SK-N-SH treated with all-trans-retinoic acid at 6 μM for 48 hours (cell line): ENCODE data around the gene PLAC8L1.

ENCODE experiments used
- ATAC-seq: fragments of 200-7000 bp; cut with Tn5 transposase; 3 replicates; pipeline ENCODE4 v1.9.1; 2020; ENCODE audit warnings: mild to moderate bottlenecking, moderate library complexity
- ARNTL ChIP-seq: fragments of 450-650 bp; formaldehyde crosslinking; IDR thresholded peaks from 2 replicates; pipeline ENCODE4 v1.5.0; 2020; ENCODE audit warnings: low read depth, mild to moderate bottlenecking, moderate library complexity, borderline replicate concordance
- CREB5 ChIP-seq: fragments of 250-450 bp; sonication (Bioruptor Pico); IDR thresholded peaks from 2 replicates; pipeline ENCODE4 v1.5.1; 2020; ENCODE audit warnings: low read depth, mild to moderate bottlenecking, moderate library complexity
- CSDC2 ChIP-seq: fragments of 250-450 bp; sonication (Bioruptor Pico); IDR thresholded peaks from 2 replicates; pipeline ENCODE4 v1.5.0; 2020; ENCODE audit warnings: mild to moderate bottlenecking, moderate library complexity
- ESRRG ChIP-seq: fragments of 250-450 bp; sonication (Bioruptor Pico); IDR thresholded peaks from 2 replicates; pipeline ENCODE4 v1.6.1; 2021; ENCODE audit warnings: mild to moderate bottlenecking
- GLIS3 ChIP-seq: fragments of 250-450 bp; sonication (Bioruptor Pico); IDR thresholded peaks from 2 replicates; pipeline ENCODE4 v1.5.0; 2020; ENCODE audit warnings: mild to moderate bottlenecking, moderate library complexity
- ISL1 ChIP-seq: fragments of 250-450 bp; sonication (Bioruptor Pico); IDR thresholded peaks from 2 replicates; pipeline ENCODE4 v2.1.2; 2022; ENCODE audit warnings: mild to moderate bottlenecking, moderate library complexity
- OSR1 ChIP-seq: fragments of 250-450 bp; sonication (Bioruptor Pico); IDR thresholded peaks from 2 replicates; pipeline ENCODE4 v1.8.0; 2022; ENCODE audit warnings: moderate library complexity, mild to moderate bottlenecking, inconsistent platforms
- PATZ1 ChIP-seq: fragments of 250-450 bp; sonication (Bioruptor Pico); IDR thresholded peaks from 2 replicates; pipeline ENCODE4 v1.8.0; 2020; ENCODE audit warnings: mild to moderate bottlenecking, moderate library complexity, borderline replicate concordance
- POU6F1 ChIP-seq: fragments of 250-450 bp; sonication (Bioruptor Pico); IDR thresholded peaks from 2 replicates; pipeline ENCODE4 v1.8.0; 2021; ENCODE audit warnings: low read depth, mild to moderate bottlenecking, moderate library complexity, borderline replicate concordance
- PPARA ChIP-seq: fragments of 250-450 bp; sonication (Bioruptor Pico); IDR thresholded peaks from 2 replicates; pipeline ENCODE4 v1.5.0; 2020; ENCODE audit warnings: mild to moderate bottlenecking, borderline replicate concordance
- RARB ChIP-seq: fragments of 250-450 bp; sonication (Bioruptor Pico); IDR thresholded peaks from 2 replicates; pipeline ENCODE4 v1.8.0; 2021; ENCODE audit warnings: mild to moderate bottlenecking, moderate library complexity
- SNAI2 ChIP-seq: fragments of 250-450 bp; sonication (Bioruptor Pico); IDR thresholded peaks from 2 replicates; pipeline ENCODE4 v1.5.0; 2020; ENCODE audit warnings: mild to moderate bottlenecking, moderate library complexity
- TCF4 ChIP-seq: fragments of 250-450 bp; sonication (Bioruptor Pico); IDR thresholded peaks from 2 replicates; pipeline ENCODE4 v1.8.0; 2021; ENCODE audit warnings: mild to moderate bottlenecking, moderate library complexity, borderline replicate concordance
- TOX ChIP-seq: fragments of 250-450 bp; sonication (Bioruptor Pico); IDR thresholded peaks from 2 replicates; pipeline ENCODE4 v1.8.0; 2021; ENCODE audit warnings: mild to moderate bottlenecking, moderate library complexity, borderline replicate concordance
- TSHZ2 ChIP-seq: fragments of 250-450 bp; sonication (Bioruptor Pico); IDR thresholded peaks from 2 replicates; pipeline ENCODE4 v1.5.0; 2020; ENCODE audit warnings: mild to moderate bottlenecking, moderate library complexity
- ZC3H10 ChIP-seq: fragments of 250-450 bp; sonication (Bioruptor Pico); IDR thresholded peaks from 2 replicates; pipeline ENCODE4 v1.5.1; 2021; ENCODE audit warnings: mild to moderate bottlenecking, moderate library complexity
- ZFP3 ChIP-seq: fragments of 250-450 bp; sonication (Bioruptor Pico); IDR thresholded peaks from 2 replicates; pipeline ENCODE4 v1.5.0; 2020; ENCODE audit warnings: mild to moderate bottlenecking, moderate library complexity
- ZFP30 ChIP-seq: fragments of 450-650 bp; formaldehyde crosslinking; IDR thresholded peaks from 2 replicates; pipeline ENCODE4 v1.5.0; 2022; ENCODE audit warnings: mild to moderate bottlenecking, moderate library complexity
- ZNF565 ChIP-seq: fragments of 450-650 bp; formaldehyde crosslinking; conservative IDR thresholded peaks from 2 replicates; pipeline ENCODE4 v1.5.0; 2020; ENCODE audit warnings: low read depth, mild to moderate bottlenecking, moderate library complexity
- ZNF70 ChIP-seq: fragments of 450-650 bp; formaldehyde crosslinking; IDR thresholded peaks from 2 replicates; pipeline ENCODE4 v1.5.0; 2020; ENCODE audit warnings: mild to moderate bottlenecking, moderate library complexity
- ZNF8 ChIP-seq: fragments of 450-650 bp; formaldehyde crosslinking; IDR thresholded peaks from 2 replicates; pipeline ENCODE4 v1.5.0; 2020; ENCODE audit warnings: mild to moderate bottlenecking, moderate library complexity

PLAC8L1 gene

DNA sequence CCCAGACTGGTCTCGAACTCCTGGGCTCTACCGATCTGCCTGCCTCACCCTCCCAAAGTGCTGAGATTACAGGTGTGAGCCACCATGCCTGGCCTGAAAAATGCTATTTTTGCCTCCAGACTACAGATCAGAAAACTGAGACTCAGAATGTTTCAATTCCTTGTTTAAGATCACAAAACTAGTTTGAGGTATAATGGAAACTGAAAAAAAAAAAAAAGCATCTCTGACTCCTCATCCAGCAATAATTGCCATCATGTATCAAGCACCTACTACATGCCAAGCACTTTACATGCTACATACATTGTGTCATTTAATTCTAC lies 35.6 kb downstream of the PLAC8L1 start (continued):
- no peak for TF ChIP-seq CREB5 (CRISPR knock-in tag)
- no peak for TF ChIP-seq ZNF70
- TF ChIP-seq OSR1 (CRISPR knock-in tag): no peak

- ATAC-seq: no peak
- TF ChIP-seq ZFP3: no peak
- no peak for TF ChIP-seq POU6F1
- no peak for TF ChIP-seq RARB (CRISPR knock-in tag)
- TF ChIP-seq ZNF8 (CRISPR knock-in tag): no peak
- TF ChIP-seq TCF4: no peak
- TF ChIP-seq ZNF70: no peak
- no peak for TF ChIP-seq CREB5 (CRISPR knock-in tag)
- no peak for TF ChIP-seq SNAI2 (CRISPR knock-in tag)
- no peak for TF ChIP-seq ZNF565 (CRISPR knock-in tag)
- TF ChIP-seq PPARA (CRISPR knock-in tag): no peak
- TF ChIP-seq, all 23 proteins: peak for 0
These were observed 36.2 kb downstream of the PLAC8L1 start for GRCh38 chr5:146068977-146069779.

DNA sequence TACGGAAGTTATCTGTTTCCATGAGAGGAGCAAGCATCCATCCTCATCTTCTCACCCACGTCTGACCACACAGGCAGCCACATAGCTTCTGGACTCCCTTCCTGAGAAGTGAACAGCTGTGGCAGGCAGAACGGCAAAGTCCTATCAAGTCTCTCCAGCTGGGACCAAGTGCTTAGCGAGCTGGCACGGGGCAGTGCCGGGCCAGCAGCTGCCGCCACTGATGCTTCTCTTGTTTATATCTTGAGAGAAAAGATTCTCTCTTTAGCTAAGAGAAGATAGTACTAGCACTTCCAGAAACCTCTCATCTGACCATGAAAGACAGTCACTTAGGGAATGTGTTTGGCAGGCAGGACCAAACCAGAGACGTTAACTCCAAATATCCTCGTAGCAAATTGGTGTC lies 37.2 kb downstream of the PLAC8L1 start:
- TF ChIP-seq POU6F1 (no peak), ZC3H10 (no peak), TOX (no peak), ISL1 (CRISPR knock-in tag) (no peak), RARB (CRISPR knock-in tag) (no peak), CSDC2 (no peak), ZFP30 (CRISPR knock-in tag) (no peak), ESRRG (no peak), OSR1 (CRISPR knock-in tag) (no peak), ZNF8 (CRISPR knock-in tag) (no peak)
- ATAC-seq: no peak

DNA sequence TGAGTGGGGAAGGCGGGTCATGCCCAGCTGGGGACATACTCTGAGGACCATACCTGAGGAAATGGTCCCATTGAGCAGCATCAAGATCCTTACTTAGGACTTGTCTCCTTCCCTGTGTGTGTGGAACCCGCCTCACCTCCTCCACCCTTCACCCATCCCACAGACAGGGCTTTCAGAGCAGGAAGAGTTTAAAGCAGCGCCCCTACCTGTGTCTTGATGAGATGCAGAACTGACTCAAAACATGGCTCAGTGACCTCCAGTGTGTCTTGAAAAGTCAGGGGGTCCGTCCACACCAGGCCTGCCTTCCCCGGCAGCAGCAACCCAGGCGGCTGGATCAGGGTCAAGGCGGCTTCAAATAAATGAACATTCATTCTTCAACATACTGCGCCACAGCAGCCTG lies 38.4 kb downstream of the PLAC8L1 start:
- no peak for ATAC-seq
- TF ChIP-seq CREB5 (CRISPR knock-in tag) (no peak), POU6F1 (no peak), CSDC2 (no peak), TOX (no peak), ZNF8 (CRISPR knock-in tag) (no peak), ISL1 (CRISPR knock-in tag) (no peak), OSR1 (CRISPR knock-in tag) (no peak), PPARA (CRISPR knock-in tag) (no peak), ZFP3 (no peak), SNAI2 (CRISPR knock-in tag) (no peak), ZC3H10 (no peak), ZNF565 (CRISPR knock-in tag) (no peak), ZNF70 (no peak), TCF4 (no peak), PATZ1 (no peak), ARNTL (CRISPR knock-in tag) (no peak), GLIS3 (CRISPR knock-in tag) (no peak), TSHZ2 (CRISPR knock-in tag) (no peak)
